Endothelial cell of umbilical vein (primary cell): Measurements from ENCODE around the gene OPRD1. TPM values are rescaled to one million over a fixed set of nuclear protein-coding genes. Genes with fewer than 3 reads are reported as not detected.

ENCODE experiments used
- BruUV-seq: library from RNA; stranded (reverse); fragments of 400-500 nt; replicated peaks from 2 replicates; lab custom pipeline; 2021; lab: Mats Ljungman, UMichigan
- CTCF ChIA-PET: fragments of 300-600, 350-600 bp; sonication (Branson Sonifier 250); formaldehyde crosslinking; loops from one replicate; lab custom pipeline; 2021; ENCODE audit warnings: antibody characterized with exemption, inconsistent platforms; lab: Charles Lee
- POLR2A ChIA-PET: fragments of 300-600, 350-600 bp; sonication (Branson Sonifier 250); formaldehyde crosslinking; loops from one replicate; lab custom pipeline; 2021; ENCODE audit warnings: antibody characterized with exemption, inconsistent platforms; lab: Charles Lee
- DNase-seq: peaks from one replicate; pipeline ENCODE4 v3.0.0-alpha.2; 2011; ENCODE audit warnings: low read depth, low spot score
- FAIRE-seq: peaks from 2 replicates; lab custom pipeline; 2011; peaks lifted over from hg19 to GRCh38; lab: Jason Lieb, UNC
- H2AFZ ChIP-seq: 2 replicates; pipeline ENCODE4 v1.6.0; 2012; ENCODE audit warnings: low read depth, low read length, control low read depth, inconsistent platforms
- H3K27ac ChIP-seq: 2 replicates; pipeline ENCODE4 v1.5.1; 2011; ENCODE audit warnings: low read depth, mild to moderate bottlenecking, control low read depth, low read length, moderate library complexity; ENCODE audit not compliant: insufficient read depth
- H3K27me3 ChIP-seq, 2 experiments: 2 replicates each; pipeline versions ENCODE4 v1.6.0 to v1.6.1; 2011; ENCODE audit warnings: low read length in 2 of 2, mixed read lengths in 1 of 2; ENCODE audit not compliant: control insufficient read depth in 2 of 2, insufficient read depth in 2 of 2
- H3K36me3 ChIP-seq, 2 experiments: 2 replicates in 1 of 2; 3 replicates in 1 of 2; pipeline ENCODE4 v1.5.1; 2011; ENCODE audit warnings: low read length in 2 of 2, mild to moderate bottlenecking in 1 of 2, moderate library complexity in 1 of 2; ENCODE audit not compliant: control insufficient read depth in 2 of 2, insufficient read depth in 2 of 2; ENCODE audit errors: extremely low read depth in 1 of 2
- H3K4me1 ChIP-seq: 3 replicates; pipeline ENCODE4 v1.5.1; 2011; ENCODE audit warnings: mild to moderate bottlenecking, low read length; ENCODE audit not compliant: control insufficient read depth, insufficient read depth; ENCODE audit errors: extremely low read depth
- H3K4me2 ChIP-seq: 2 replicates; pipeline ENCODE4 v1.6.1; 2011; ENCODE audit warnings: low read length, control low read depth, mixed read lengths; ENCODE audit not compliant: insufficient read depth
- H3K4me3 ChIP-seq, 3 experiments: fragments of 200-600 bp in 1 of 3; sonication (generic), shearing (Covaris generic) in 1 of 3; replicated peaks in 1 of 3; 2 replicates each; pipeline ENCODE4 v1.5.1; 2011 to 2016; ENCODE audit warnings: control low read depth in 3 of 3, low read length in 3 of 3, mild to moderate bottlenecking in 2 of 3, inconsistent platforms in 1 of 3, low read depth in 1 of 3, moderate library complexity in 1 of 3; ENCODE audit not compliant: insufficient read depth in 1 of 3
- H3K79me2 ChIP-seq: 2 replicates; pipeline ENCODE4 v1.6.0; 2012; ENCODE audit warnings: low read length, inconsistent platforms; ENCODE audit not compliant: control insufficient read depth, insufficient read depth
- H3K9ac ChIP-seq: replicated peaks from 2 replicates; pipeline ENCODE3; 2011; ENCODE audit warnings: low read length, control low read depth; ENCODE audit not compliant: insufficient read depth; ENCODE audit errors: extremely low read depth
- H3K9me1 ChIP-seq: replicated peaks from 3 replicates; pipeline ENCODE4 v1.6.0; 2011; ENCODE audit warnings: mild to moderate bottlenecking, low read length; ENCODE audit not compliant: control insufficient read depth, insufficient read depth; ENCODE audit errors: extremely low read depth
- H3K9me3 ChIP-seq: replicated peaks from 2 replicates; pipeline ENCODE4 v1.5.1; 2012; ENCODE audit warnings: low read length, inconsistent platforms; ENCODE audit not compliant: control insufficient read depth, insufficient read depth
- H4K20me1 ChIP-seq: replicated peaks from 2 replicates; pipeline ENCODE3; 2011; ENCODE audit warnings: mild to moderate bottlenecking, low read length; ENCODE audit not compliant: control insufficient read depth, insufficient read depth; ENCODE audit errors: extremely low read depth
- EZH2 ChIP-seq: IDR thresholded peaks from 2 replicates; pipeline ENCODE4 v1.6.1; 2012; ENCODE audit warnings: borderline replicate concordance, low read depth, mild to moderate bottlenecking, moderate library complexity, low read length, inconsistent platforms; ENCODE audit not compliant: severe bottlenecking
- FOS ChIP-seq: IDR thresholded peaks from 2 replicates; pipeline ENCODE4 v1.6.1; 2011; ENCODE audit warnings: mild to moderate bottlenecking, low read length, moderate library complexity, borderline replicate concordance; ENCODE audit not compliant: insufficient read depth
- GATA2 ChIP-seq: IDR thresholded peaks from 2 replicates; pipeline ENCODE4 v1.7.0; 2011; ENCODE audit warnings: low read depth, mild to moderate bottlenecking, moderate library complexity, mixed read lengths, low read length; ENCODE audit not compliant: insufficient read length, insufficient read depth
- JUN ChIP-seq: IDR thresholded peaks from 2 replicates; pipeline ENCODE4 v1.6.1; 2011; ENCODE audit warnings: borderline replicate concordance, low read depth; ENCODE audit not compliant: insufficient read length, insufficient read depth
- MYC ChIP-seq: IDR thresholded peaks from one replicate; pipeline ENCODE4 v1.6.1; 2011; ENCODE audit warnings: mild to moderate bottlenecking, low read depth, low read length
- POLR2A ChIP-seq: IDR thresholded peaks from 2 replicates; pipeline ENCODE4 v1.6.1; 2012; ENCODE audit warnings: low read depth, mild to moderate bottlenecking, control low read depth, low read length
- POLR2AphosphoS5 ChIP-seq: IDR thresholded peaks from 2 replicates; pipeline ENCODE4 v1.6.1; 2012; ENCODE audit warnings: low read depth, mild to moderate bottlenecking, control low read depth, low read length, moderate library complexity; ENCODE audit not compliant: insufficient read depth
- dilution Hi-C: fragments of 300-500 bp; cut with MboI; formaldehyde crosslinking; loops from one replicate; pipeline ENCODE4 v1.15.0; 2019; ENCODE audit warnings: low sequenced_read_pairs; ENCODE audit not compliant: extremely low pct_ligation_motif_present
- intact Hi-C: fragments of 100-400 bp; cut with micrococcal nuclease; formaldehyde crosslinking; loops from one replicate; pipeline ENCODE4 v1.10.0; 2022
- polyA plus RNA-seq, 4 experiments: library from polyadenylated mRNA; depleted of rRNA in 3 of 4; stranded (reverse) in 3 of 4; unstranded in 1 of 4; fragments of >200 nt; gene quantifications; 2 replicates each; pipeline versions ENCODE4 v1.2.1 to v1.2.3, GENCODE V29; 2011 to 2012; ENCODE audit warnings: missing spikeins in 1 of 4
- total RNA-seq: library from RNA; stranded (reverse); gene quantifications from 2 replicates; pipeline ENCODE4 v1.2.3, GENCODE V29; 2021
- TF ChIP-seq, protein P1 (sequence below), 2 donors: IDR thresholded peaks; 1 replicate in 1 of 2; 2 replicates in 1 of 2; pipeline ENCODE4 v1.5.1; 2011; ENCODE audit warnings: low read length in 2 of 2, mild to moderate bottlenecking in 2 of 2, moderate library complexity in 2 of 2, control low read depth in 1 of 2, inconsistent platforms in 1 of 2, low read depth in 1 of 2; ENCODE audit not compliant: insufficient read depth in 1 of 2; ENCODE audit errors: extremely low read depth in 1 of 2
- TF ChIP-seq, protein P2 (sequence below): IDR thresholded peaks from 2 replicates; pipeline ENCODE4 v1.6.1; 2011; ENCODE audit not compliant: insufficient read depth, insufficient read length

OPRD1 gene
- total and polyA plus RNA-seq, 2 donors (not counting 3 experiments of a cell fraction or from before 2014, with no cell fraction given): not detected

DNA sequence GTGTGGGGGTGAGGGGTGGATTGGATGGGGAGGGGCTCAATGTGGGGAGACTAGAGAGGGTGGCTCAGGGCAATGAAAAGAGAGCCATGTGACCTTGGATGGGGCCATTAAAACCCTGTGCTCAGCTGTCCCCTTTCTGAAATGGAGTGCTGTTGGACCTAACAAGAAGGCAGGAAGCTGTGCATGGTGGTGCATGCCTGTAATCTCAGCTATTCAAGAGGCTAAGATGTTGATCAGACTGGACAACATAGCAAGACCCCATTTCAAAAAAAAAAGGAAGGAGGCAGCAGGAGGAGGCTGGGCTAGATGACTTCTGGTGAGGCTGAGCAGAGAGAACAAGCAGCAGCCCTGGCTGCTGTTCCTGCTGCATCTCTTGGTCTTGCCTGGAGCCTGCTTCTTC lies 7.0 kb downstream of the OPRD1 start:
- no peak for DNase-seq
- Histone ChIP-seq H2AFZ (no peak overlapping the region), H3K9me3 (no peaks in the 10 kb centered on the region), H3K27ac (no peak overlapping the region), H3K9ac (no peak overlapping the region), H3K4me2 (no peak overlapping the region), H3K9me1 (no peaks in the 10 kb centered on the region), H3K4me1 (no peaks in the 10 kb centered on the region), H3K79me2 (no peaks in the 10 kb centered on the region), H3K4me3 (no peak overlapping the region), H4K20me1 (no peaks in the 10 kb centered on the region), H3K36me3 (no peaks in the 10 kb centered on the region), H3K27me3 (peaks cover 6 to 11% of the 10 kb centered on the region in 2 experiments)
- intact Hi-C loops: no loop called here
- POLR2A ChIA-PET: no interaction called here
- CTCF ChIA-PET: interaction anchor here (1.4 kb wide), 1 partner anchor 9 kb away, joined by 4 read pairs; no protein-coding TSS in a partner anchor
- BruUV-seq: no TSS peak
- FAIRE-seq: no peak
- dilution Hi-C loops: no loop called here
- no peak for TF ChIP-seq FOS
- no peak for TF ChIP-seq JUN
- no peak for TF ChIP-seq POLR2AphosphoS5
- no peak for TF ChIP-seq GATA2
- TF ChIP-seq, protein P1, sequence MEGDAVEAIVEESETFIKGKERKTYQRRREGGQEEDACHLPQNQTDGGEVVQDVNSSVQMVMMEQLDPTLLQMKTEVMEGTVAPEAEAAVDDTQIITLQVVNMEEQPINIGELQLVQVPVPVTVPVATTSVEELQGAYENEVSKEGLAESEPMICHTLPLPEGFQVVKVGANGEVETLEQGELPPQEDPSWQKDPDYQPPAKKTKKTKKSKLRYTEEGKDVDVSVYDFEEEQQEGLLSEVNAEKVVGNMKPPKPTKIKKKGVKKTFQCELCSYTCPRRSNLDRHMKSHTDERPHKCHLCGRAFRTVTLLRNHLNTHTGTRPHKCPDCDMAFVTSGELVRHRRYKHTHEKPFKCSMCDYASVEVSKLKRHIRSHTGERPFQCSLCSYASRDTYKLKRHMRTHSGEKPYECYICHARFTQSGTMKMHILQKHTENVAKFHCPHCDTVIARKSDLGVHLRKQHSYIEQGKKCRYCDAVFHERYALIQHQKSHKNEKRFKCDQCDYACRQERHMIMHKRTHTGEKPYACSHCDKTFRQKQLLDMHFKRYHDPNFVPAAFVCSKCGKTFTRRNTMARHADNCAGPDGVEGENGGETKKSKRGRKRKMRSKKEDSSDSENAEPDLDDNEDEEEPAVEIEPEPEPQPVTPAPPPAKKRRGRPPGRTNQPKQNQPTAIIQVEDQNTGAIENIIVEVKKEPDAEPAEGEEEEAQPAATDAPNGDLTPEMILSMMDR (IDR thresholded peaks at IDR 0.05; ENCODE audit: extremely low read depth in 1 of 2, insufficient read depth in 1 of 2, low read depth in 1 of 2, low read length in 2 of 2): no peak
- TF ChIP-seq EZH2: no peak

DNA sequence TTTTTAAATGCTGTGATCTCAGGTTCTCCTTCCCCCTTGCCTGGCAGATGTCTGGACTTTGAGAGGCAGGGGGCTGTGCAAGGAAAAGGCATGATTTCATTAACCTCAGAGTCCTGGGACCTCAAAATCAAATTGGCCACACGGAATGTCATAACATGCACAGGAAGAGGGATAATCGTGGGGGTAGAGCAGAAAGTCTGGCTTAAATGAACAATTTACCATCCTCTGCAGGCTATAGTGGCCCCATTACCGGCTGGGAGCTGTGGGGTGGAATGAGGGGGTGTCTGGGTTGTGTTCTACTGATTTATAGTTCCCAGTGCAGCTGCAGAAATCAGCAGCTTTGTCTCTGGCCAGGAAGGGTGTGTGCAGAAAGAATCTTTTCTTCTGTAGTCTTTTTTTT lies 10.8 kb downstream of the OPRD1 start:
- Histone ChIP-seq H3K4me2 (no peak overlapping the region), H3K36me3 (no peaks in the 10 kb centered on the region), H3K9ac (no peak overlapping the region), H3K4me3 (no peak overlapping the region), H4K20me1 (no peaks in the 10 kb centered on the region), H2AFZ (no peak overlapping the region), H3K79me2 (no peaks in the 10 kb centered on the region), H3K4me1 (no peaks in the 10 kb centered on the region), H3K27ac (no peak overlapping the region), H3K27me3 (no peaks in the 10 kb centered on the region), H3K9me1 (no peaks in the 10 kb centered on the region), H3K9me3 (no peaks in the 10 kb centered on the region)
- FAIRE-seq: no peak
- CTCF ChIA-PET: no interaction called here
- TF ChIP-seq FOS (no peak), POLR2AphosphoS5 (no peak), JUN (no peak), MYC (no peak), EZH2 (no peak), POLR2A (no peak), GATA2 (no peak)
- TF ChIP-seq, protein P1 (IDR thresholded peaks at IDR 0.05; ENCODE audit: extremely low read depth in 1 of 2, insufficient read depth in 1 of 2, low read depth in 1 of 2, low read length in 2 of 2): no peak
- TF ChIP-seq, protein P2, sequence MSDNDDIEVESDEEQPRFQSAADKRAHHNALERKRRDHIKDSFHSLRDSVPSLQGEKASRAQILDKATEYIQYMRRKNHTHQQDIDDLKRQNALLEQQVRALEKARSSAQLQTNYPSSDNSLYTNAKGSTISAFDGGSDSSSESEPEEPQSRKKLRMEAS: no peak
- no TSS peak for BruUV-seq
- DNase-seq: no peak
- dilution Hi-C loops (no loop called here), intact Hi-C loops (no loop called here)
- POLR2A ChIA-PET: no interaction called here
